Activated CD4-positive, alpha-beta T cell treated with anti-CD3 and anti-CD28 coated beads for 24 hours (primary cell): Measurements from ENCODE around the gene ABRACL.

ENCODE experiments used
- DNase-seq, 2 donors: peaks; one replicate each; pipeline ENCODE4 v3.0.0-alpha.2; 2020; ENCODE audit warnings: low read depth in 2 of 2

The ABRACL gene

GRCh38 chr6:139054001-139054400 is 25.5 kb downstream of the ABRACL start:
- no peak for DNase-seq

- DNase-seq, result no peak
Observed at GRCh38 chr6:139055709-139056108, 27.2 kb downstream of the ABRACL start.

- no peak for DNase-seq
Observed at GRCh38 chr6:139058029-139058428, 29.5 kb downstream of the ABRACL start.

- DNase-seq, result no peak
Observed at GRCh38 chr6:139060332-139060731, 31.8 kb downstream of the ABRACL start.

GRCh38 chr6:139062932-139063646 is 34.5 kb downstream of the ABRACL start:
- no peak for DNase-seq

- no peak for DNase-seq
Observed at GRCh38 chr6:139064981-139065665, 36.6 kb downstream of the ABRACL start.

- DNase-seq, result no peak
Observed at GRCh38 chr6:139066080-139066479, 37.5 kb downstream of the ABRACL start.

GRCh38 chr6:139068846-139069245 is 40.3 kb downstream of the ABRACL start:
- DNase-seq, result no peak

GRCh38 chr6:139073118-139073517 is 44.6 kb downstream of the ABRACL start:
- DNase-seq, result no peak

GRCh38 chr6:139079018-139079417 is 50.5 kb downstream of the ABRACL start:
- DNase-seq, result no peak

GRCh38 chr6:139080255-139080920 is 51.8 kb downstream of the ABRACL start:
- DNase-seq, result no peak

GRCh38 chr6:139081471-139081870 is 52.9 kb downstream of the ABRACL start:
- DNase-seq, result no peak

- DNase-seq, result no peak
Observed at GRCh38 chr6:139082370-139082769, 53.8 kb downstream of the ABRACL start.

GRCh38 chr6:139091826-139092225 is 63.3 kb downstream of the ABRACL start:
- no peak for DNase-seq
